Naive B cell (primary cell): Measurements from ENCODE around the gene KDM4C. TPM values are rescaled to one million over a fixed set of nuclear protein-coding genes. Genes with fewer than 3 reads are reported as not detected.

Experiments
- ATAC-seq, 2 donors: fragments of 150-1000 bp; cut with Tn5 transposase; 2 replicates each; pipeline ENCODE4 v1.10.0; 2021; ENCODE audit warnings: low read depth in 2 of 2, mild to moderate bottlenecking in 2 of 2, moderate library complexity in 2 of 2
- DNase-seq: peaks from one replicate; pipeline ENCODE4 v3.0.0; 2022
- H3K27ac Mint-ChIP-seq, 6 donors: one replicate each; pipeline ENCODE4 v1.8.0; 2020 to 2022; ENCODE audit warnings: mild to moderate bottlenecking in 6 of 6, mixed read lengths in 6 of 6, moderate library complexity in 5 of 6, inconsistent platforms in 2 of 6
- H3K27me3 Mint-ChIP-seq, 3 donors: one replicate each; pipeline ENCODE4 v1.8.0; 2021 to 2022; ENCODE audit warnings: mixed read lengths in 3 of 3, mild to moderate bottlenecking in 1 of 3
- H3K36me3 Mint-ChIP-seq, 2 donors: one replicate each; pipeline ENCODE4 v1.8.0; 2020 to 2022; ENCODE audit warnings: mixed read lengths in 2 of 2, inconsistent platforms in 1 of 2, mild to moderate bottlenecking in 1 of 2
- H3K4me1 Mint-ChIP-seq, 3 donors: one replicate each; pipeline ENCODE4 v1.8.0; 2020 to 2022; ENCODE audit warnings: mixed read lengths in 3 of 3, inconsistent platforms in 1 of 3, mild to moderate bottlenecking in 1 of 3, moderate library complexity in 1 of 3
- H3K4me3 Mint-ChIP-seq, 8 donors: one replicate each; pipeline ENCODE4 v1.8.0; 2020 to 2022; ENCODE audit warnings: mild to moderate bottlenecking in 8 of 8, mixed read lengths in 8 of 8, moderate library complexity in 8 of 8, inconsistent platforms in 2 of 8
- H3K9me3 Mint-ChIP-seq, 7 donors: one replicate each; pipeline ENCODE4 v1.8.0; 2020 to 2022; ENCODE audit warnings: mixed read lengths in 7 of 7, mild to moderate bottlenecking in 5 of 7, inconsistent platforms in 2 of 7, moderate library complexity in 1 of 7
- polyA plus RNA-seq, 6 donors: library from polyadenylated mRNA; unstranded; fragments of 300-500 nt; fragmentation: Illumina TruSeq; gene quantifications; one replicate each; pipeline ENCODE4 v1.2.3, GENCODE V29; 2021; ENCODE audit warnings: low read depth in 6 of 6

The KDM4C gene
- polyA plus RNA-seq, 6 donors from 2014 or later = 54.5 to 83.5 (median 68.2) TPM

DNA sequence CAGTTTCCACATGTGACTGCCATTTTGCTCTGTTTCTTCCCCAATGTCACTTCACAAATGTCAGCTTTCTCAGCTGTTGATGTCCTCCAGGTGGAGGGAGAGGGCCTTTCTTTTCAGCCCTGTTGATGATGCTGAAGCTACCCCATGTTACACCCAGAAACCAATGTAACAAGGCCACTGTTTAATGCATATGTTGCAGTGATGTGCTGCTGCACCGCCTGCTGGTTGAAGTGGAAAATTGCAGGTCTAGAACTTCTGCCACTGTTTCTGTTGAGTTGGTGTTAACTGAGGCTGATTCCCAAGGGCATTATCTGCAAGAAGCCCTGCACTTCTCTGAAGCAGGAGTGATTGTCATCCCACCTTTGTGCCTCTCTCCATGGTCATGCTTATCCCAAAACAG, 428.4 kb downstream of the KDM4C start:
- Mint-ChIP-seq H3K4me3 (no peak overlapping the region), H3K27ac (no peak overlapping the region), H3K27me3 (no peaks in the 10 kb centered on the region), H3K4me1 (no peaks in the 10 kb centered on the region), H3K9me3 (peaks cover 14 to 68% (median 30%) of the 10 kb centered on the region in 7 donors), H3K36me3 (peaks cover 63 to 72% of the 10 kb centered on the region in 2 donors)
- DNase-seq = no peak
- ATAC-seq = no peak

DNA sequence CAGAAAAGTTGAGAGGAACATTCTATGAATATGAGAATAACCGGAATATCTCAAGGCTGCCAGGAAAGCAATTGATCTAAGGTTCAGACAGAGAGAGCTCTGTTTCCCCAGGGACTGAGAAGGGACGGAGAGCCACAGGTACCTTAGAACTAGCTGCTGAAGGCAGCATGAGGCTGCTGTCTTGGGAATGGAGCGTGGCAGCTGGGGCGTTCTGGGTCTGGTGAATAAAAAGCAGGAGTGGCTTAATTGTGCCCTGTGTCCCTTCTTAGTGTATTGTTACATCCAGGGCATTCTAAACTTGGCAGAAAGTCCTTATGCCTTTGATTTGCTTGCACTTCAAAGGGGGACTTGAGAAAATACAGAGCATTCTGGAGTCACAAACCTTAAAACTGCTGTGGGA, 434.5 kb downstream of the KDM4C start:
- Mint-ChIP-seq H3K4me3 (no peak overlapping the region), H3K36me3 (peaks cover 6 to 24% of the 10 kb centered on the region in 2 donors), H3K9me3 (peaks cover 5 to 38% (median 16%) of the 10 kb centered on the region in 7 donors)

DNA sequence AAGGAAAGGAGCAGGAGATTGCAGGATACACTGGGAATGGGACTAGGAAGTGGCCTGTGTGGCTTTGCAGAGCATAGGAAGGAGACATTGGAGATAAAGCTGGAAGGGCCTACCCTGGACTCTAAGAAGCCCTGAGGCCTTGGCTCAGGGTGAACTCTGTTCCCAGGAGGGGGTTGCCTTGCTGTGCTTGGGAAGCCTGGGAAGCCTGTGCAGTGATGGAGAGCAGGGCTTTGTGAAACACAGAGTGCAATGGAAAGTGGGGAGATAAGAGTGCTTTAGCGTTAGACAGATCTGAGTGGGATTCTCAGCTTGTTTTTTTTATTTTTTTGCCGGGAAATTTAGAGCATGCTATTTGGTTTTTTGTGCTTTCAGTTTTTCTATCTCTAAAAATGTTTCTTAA, 437.8 kb downstream of the KDM4C start:
- Mint-ChIP-seq H3K27me3 (no peaks in the 10 kb centered on the region), H3K4me3 (peak overlapping the region in 1 of 8 donors; percentile 1), H3K9me3 (peaks cover 3 to 8% (median 5%) of the 10 kb centered on the region in 7 donors), H3K27ac (no peak overlapping the region), H3K36me3 (peaks cover 0 to 6% of the 10 kb centered on the region in 2 donors), H3K4me1 (no peaks in the 10 kb centered on the region)
- DNase-seq (no peak), ATAC-seq (no peak)

More for the DNA sequence above, 434.5 kb downstream of the KDM4C start:
- H3K4me1 Mint-ChIP-seq = no peaks in the 10 kb centered on the region
- ATAC-seq = no peak
- H3K27ac Mint-ChIP-seq = peak overlapping the region in 1 of 6 donors; percentile 3
- DNase-seq = no peak
- H3K27me3 Mint-ChIP-seq = no peaks in the 10 kb centered on the region

DNA sequence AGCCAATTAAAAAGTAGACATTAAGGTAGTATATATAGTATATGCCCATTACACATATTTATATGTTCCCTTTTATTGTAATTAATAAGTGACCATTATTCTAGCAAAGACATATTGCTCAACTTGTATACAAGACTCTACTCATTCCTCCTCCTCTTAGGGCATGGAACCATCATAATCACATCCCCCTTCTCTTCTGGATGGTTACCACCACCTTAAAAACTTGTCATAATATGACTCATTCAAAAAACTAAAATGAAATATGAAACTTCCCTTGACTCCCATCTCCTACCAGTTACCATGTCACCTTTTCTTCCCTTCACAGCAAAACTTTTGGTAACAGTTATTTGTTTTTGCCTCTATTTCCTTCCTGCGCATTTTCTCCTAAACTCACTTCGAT, 438.7 kb downstream of the KDM4C start:
- no peak for ATAC-seq
- no peak overlapping the region for H3K4me3 Mint-ChIP-seq
- no peaks in the 10 kb centered on the region for H3K36me3 Mint-ChIP-seq
- H3K27me3 Mint-ChIP-seq = no peaks in the 10 kb centered on the region
- DNase-seq = no peak
- no peaks in the 10 kb centered on the region for H3K4me1 Mint-ChIP-seq
- H3K9me3 Mint-ChIP-seq = no peaks in the 10 kb centered on the region
- no peak overlapping the region for H3K27ac Mint-ChIP-seq

DNA sequence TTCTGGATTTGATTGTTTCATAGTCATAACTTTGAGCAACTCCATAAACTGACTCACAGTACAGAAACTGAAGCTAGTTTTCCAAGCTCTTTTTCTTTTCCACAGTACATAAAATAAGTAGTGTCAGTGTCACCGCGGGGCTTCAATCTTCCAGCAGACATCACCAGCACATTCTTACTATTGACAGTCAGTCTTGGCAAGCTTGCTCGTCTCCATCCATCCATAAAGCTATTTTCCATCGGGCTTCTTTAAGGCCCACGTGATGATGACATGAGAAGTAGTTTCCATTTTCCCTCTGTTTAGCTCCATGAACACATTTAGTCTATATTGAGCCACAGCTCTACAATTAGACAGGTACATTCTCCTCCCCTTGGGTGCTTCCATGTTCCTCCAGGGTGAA, 443.4 kb downstream of the KDM4C start:
- Mint-ChIP-seq H3K4me1 (no peaks in the 10 kb centered on the region), H3K36me3 (no peaks in the 10 kb centered on the region), H3K27me3 (no peaks in the 10 kb centered on the region), H3K9me3 (no peaks in the 10 kb centered on the region), H3K4me3 (no peak overlapping the region), H3K27ac (no peak overlapping the region)
- no peak for ATAC-seq
- DNase-seq = no peak

DNA sequence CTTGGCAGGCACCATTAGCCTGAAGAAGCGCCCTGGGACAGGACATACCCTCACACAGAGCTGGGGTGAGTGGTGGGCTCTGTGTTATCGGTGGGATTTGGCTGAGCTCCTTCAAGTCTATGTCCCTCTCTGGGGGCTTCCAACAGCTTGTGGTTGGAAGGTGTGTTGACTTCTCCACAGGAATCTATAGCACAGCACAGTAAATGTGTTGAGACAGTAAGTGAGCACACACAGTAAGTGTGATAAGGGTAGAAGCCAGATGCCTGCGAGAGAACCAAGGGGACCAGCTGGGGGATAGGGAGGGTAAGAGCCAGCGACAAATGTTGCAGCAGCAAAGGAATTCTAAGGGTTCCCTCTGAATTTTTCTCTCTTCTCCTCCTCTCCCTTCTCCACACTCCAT, 448.0 kb downstream of the KDM4C start:
- no peak for ATAC-seq
- Mint-ChIP-seq H3K36me3 (no peaks in the 10 kb centered on the region), H3K27me3 (no peaks in the 10 kb centered on the region), H3K9me3 (no peaks in the 10 kb centered on the region), H3K4me3 (no peak overlapping the region), H3K27ac (no peak overlapping the region), H3K4me1 (no peaks in the 10 kb centered on the region)
- DNase-seq = no peak

DNA sequence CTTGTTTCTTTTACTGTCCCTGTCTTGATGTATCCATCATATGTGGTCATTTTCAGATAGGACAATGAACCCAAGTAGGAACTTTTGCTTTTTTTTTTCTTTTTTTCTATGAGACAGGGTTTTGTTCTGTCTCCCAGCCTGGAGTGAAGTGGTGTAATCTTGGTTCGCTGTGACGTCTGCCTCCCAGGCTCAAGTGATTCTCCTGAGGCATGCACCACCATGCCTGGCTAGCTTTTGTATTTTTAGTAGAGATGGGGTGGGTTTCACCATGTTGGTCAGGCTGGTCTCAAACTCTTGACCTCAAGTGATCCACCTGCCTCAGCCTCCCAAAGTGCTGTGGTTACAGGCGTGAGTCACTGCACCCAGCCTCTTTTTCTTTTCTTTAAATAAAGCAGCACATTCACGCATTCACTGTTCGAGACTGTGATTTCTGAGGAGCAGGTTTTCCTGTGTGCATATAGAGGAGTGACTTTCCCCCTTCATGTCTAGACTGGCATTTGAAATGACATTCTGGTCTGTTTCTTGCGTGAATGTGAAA, 448.5 kb downstream of the KDM4C start:
- no peak for DNase-seq
- Mint-ChIP-seq H3K36me3 (no peaks in the 10 kb centered on the region), H3K27ac (no peak overlapping the region), H3K27me3 (no peaks in the 10 kb centered on the region), H3K4me1 (no peaks in the 10 kb centered on the region), H3K4me3 (no peak overlapping the region), H3K9me3 (no peaks in the 10 kb centered on the region)
- no peak for ATAC-seq

DNA sequence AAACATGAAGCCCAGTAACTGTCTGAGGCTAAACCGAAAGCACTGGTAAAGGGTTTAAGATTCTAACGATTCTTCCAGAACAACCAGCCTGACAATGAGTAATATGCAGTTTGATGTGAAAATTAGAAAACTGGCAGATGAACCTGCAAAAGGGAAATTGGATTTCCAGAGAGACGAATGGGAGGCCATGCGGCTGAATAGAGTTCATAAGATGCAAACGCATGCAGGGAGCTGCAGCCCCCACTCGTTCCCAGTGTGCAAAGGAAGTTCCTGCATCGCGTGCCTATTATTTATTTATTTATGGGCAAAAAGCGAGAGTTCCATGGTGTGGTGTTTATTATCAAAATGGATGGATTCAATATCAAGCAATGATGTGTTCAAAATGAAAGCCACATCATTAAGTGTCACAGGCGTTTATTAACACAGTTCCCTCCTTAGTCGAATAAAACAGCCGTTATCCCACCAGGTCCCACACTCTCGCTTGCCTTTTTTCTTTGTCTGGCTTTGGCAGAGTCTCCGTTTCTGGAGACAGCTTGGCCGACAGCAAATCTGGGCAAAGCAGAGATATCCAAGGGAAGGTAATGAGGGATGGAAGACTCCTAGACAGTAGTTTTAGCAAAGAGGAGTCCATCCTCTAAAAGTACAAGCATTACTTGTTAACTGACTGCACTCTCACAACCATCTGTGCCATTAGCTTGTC, 451.4 kb downstream of the KDM4C start:
- Mint-ChIP-seq H3K9me3 (no peaks in the 10 kb centered on the region), H3K4me3 (no peak overlapping the region), H3K4me1 (no peaks in the 10 kb centered on the region), H3K27ac (no peak overlapping the region), H3K27me3 (peaks cover 4 to 15% (median 5%) of the 10 kb centered on the region in 3 donors), H3K36me3 (no peaks in the 10 kb centered on the region)
- ATAC-seq = no peak
- DNase-seq = no peak

DNA sequence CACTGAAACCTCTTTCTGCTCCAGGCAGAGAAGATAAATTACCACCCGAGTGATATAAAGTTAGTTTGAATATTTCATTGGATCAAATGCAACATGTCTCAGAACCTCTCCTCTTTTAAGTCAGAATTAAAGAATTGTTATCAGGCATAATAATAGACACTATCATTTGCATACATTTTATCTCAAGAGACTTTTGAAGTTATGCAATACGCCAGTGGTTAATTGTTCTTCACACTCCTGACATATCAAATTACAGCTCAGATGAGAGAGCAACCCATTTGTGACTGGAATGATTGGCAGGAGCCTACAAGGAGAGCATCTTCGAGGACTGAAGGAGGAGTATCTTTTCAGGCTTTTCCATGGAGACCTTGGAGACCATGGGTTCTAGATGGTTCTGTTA, 452.2 kb downstream of the KDM4C start:
- DNase-seq (no peak), ATAC-seq (no peak)
- H3K4me3 Mint-ChIP-seq = no peak overlapping the region
- H3K36me3 Mint-ChIP-seq = no peaks in the 10 kb centered on the region
- no peaks in the 10 kb centered on the region for H3K9me3 Mint-ChIP-seq
- no peaks in the 10 kb centered on the region for H3K4me1 Mint-ChIP-seq
- H3K27me3 Mint-ChIP-seq = peaks cover 7 to 17% (median 9%) of the 10 kb centered on the region in 3 donors
- no peak overlapping the region for H3K27ac Mint-ChIP-seq

DNA sequence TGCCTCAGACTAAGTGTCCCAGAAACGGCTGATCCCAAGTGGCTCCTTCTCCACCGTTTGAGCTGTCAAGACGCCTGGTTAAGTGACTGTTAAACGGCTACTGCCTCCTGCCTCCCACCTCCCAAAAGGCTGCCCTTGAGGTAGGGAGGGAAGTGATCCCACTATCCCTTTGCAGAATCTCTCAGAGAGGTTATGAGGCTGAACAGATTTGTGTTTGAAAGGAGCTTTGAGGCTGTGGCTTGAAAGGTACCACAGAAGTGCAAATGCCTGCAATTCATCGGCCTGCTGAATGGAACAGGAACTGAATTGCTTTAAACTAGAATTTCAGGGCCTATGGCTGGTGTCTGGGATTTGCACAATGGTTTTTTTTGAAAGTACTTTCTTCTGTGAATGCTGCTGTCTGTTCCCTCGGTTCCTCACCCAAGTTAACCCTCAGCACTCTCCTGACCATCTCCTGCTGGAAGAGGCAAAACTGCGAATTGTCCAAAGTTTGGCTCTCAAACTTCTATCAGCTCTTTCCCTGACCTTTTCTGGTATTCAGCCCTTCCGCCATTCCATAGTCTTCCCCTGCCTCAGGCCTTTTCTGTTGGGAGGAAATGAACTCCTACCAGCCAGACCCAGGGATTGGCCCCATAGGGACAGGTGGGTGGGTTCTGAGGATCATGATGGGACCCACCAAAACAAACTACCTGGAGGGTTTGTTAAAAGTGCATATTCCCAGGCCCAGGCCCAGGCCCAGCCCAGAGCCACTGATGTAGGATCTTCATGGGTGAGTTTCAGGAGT, 453.3 kb downstream of the KDM4C start:
- Mint-ChIP-seq H3K4me3 (no peak overlapping the region), H3K9me3 (no peaks in the 10 kb centered on the region), H3K27ac (no peak overlapping the region), H3K4me1 (no peaks in the 10 kb centered on the region), H3K36me3 (no peaks in the 10 kb centered on the region), H3K27me3 (peaks cover 7 to 17% (median 9%) of the 10 kb centered on the region in 3 donors)
- DNase-seq (no peak), ATAC-seq (no peak)

DNA sequence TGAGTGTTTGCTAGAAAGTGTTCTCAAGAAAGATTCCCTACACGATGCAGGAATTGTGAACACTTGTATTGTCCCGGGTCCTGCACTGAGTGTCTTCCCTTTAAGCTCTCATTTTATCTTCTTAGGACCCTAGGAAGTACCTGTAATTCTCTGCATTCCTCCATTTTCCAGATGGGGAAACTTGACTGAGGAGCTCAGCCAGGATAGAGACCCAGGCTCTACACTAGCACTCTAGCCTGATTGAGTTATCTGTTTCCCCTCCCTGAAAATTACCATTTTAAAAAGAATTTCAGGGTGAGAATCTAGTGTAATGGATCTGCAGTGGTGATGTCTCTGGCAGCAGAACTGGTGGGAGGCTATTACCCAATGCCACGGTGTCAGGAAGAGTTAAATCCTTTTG, 453.9 kb downstream of the KDM4C start:
- Mint-ChIP-seq H3K27me3 (peaks cover 7 to 17% (median 9%) of the 10 kb centered on the region in 3 donors), H3K36me3 (no peaks in the 10 kb centered on the region), H3K4me1 (no peaks in the 10 kb centered on the region), H3K9me3 (no peaks in the 10 kb centered on the region), H3K27ac (no peak overlapping the region), H3K4me3 (no peak overlapping the region)
- ATAC-seq (no peak), DNase-seq (no peak)

DNA sequence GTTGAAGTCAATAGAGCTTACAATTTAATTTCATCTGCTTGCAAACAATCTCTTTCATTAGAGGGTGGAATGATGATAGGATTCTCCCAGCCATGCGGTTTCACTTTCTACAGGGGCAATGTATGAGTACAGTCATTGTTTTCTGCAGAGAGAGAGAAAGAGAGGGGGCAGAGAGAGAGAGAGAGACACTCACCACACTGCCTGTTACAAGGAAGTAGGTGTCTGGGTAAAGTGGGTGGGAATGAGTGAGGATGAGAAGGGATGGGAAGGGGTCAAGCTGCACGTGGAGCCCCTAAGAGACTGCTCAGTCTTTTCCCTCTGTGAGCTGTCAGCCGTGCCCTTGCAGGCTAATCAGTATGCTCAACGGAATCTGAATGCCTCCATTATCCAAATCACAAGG, 454.3 kb downstream of the KDM4C start:
- Mint-ChIP-seq H3K27me3 (peaks cover 7 to 21% (median 9%) of the 10 kb centered on the region in 3 donors), H3K9me3 (peaks cover 0 to 4% (median 1%) of the 10 kb centered on the region in 7 donors), H3K4me3 (no peak overlapping the region), H3K4me1 (no peaks in the 10 kb centered on the region), H3K36me3 (peaks cover 0 to 4% of the 10 kb centered on the region in 2 donors), H3K27ac (no peak overlapping the region)
- no peak for DNase-seq
- ATAC-seq = no peak

DNA sequence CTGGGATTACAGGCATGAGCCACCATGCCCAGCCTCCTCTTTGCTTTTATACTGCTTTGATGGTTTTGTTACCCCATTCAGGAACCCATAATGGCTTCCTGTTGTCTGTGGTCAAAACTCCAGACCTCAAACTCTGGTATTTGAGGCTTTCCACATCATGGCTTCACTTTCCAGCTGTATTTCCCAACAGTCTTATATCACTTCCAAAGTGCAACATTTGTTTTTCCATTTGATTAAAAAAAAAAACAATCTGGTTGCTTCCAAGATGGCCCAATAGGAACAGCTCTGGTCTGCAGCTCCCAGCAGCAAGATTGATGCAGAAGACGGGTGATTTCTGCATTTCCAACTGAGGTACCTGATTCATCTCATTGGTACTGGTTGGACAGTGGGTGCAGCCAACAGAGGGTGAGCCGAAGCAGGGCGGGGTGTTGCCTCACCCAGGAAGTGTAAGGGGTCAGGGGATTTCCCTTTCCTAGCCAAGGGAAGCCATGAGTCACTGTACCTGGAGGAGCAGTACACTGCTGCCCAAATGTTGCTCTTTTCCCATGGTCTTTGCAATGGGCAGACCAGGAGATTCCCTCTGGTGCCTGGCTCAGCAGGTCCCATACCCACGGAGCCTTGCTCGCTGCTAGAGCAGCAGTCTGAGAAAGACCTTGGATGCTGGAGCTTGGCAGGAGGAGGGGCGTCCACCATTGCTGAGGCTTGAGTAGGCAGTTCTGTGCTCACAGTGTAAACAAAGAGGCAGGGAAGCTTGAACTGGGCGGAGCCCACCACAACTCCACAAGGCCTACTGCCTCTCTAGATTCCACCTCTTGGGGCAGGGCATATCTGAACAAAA, 458.4 kb downstream of the KDM4C start:
- no peak for DNase-seq
- H3K36me3 Mint-ChIP-seq = peaks cover 0 to 24% of the 10 kb centered on the region in 2 donors
- no peak for ATAC-seq
- H3K4me3 Mint-ChIP-seq = no peak overlapping the region
- H3K27ac Mint-ChIP-seq = peak overlapping the region in 1 of 6 donors; percentile 87
- no peaks in the 10 kb centered on the region for H3K4me1 Mint-ChIP-seq
- H3K9me3 Mint-ChIP-seq = peaks cover 10 to 45% (median 24%) of the 10 kb centered on the region in 7 donors
- H3K27me3 Mint-ChIP-seq = peaks cover 9 to 25% (median 12%) of the 10 kb centered on the region in 3 donors
